ENCODE measurements around the gene NSRP1. TPM values are rescaled to one million over a fixed set of nuclear protein-coding genes. Genes with fewer than 3 reads are reported as not detected.

The NSRP1 gene
- total RNA-seq, 1 experiment from 2014 or later = 34.3 TPM

GRCh38 chr17:30164531-30164930 is 47.9 kb downstream of the NSRP1 start:
- Histone ChIP-seq H3K27me3 (ENCODE audit: insufficient read depth, low read depth) (no peaks in the 10 kb centered on the region), H3K4me1 (replicated peaks; ENCODE audit: insufficient read depth) (no peaks in the 10 kb centered on the region), H3K4me2 (no peak overlapping the region), H4K20me1 (ENCODE audit: insufficient read depth) (peaks cover 20% of the 10 kb centered on the region), H3K27ac (no peak overlapping the region), H3K36me3 (ENCODE audit: low read depth) (peaks cover 10% of the 10 kb centered on the region; the same call in 1 of the 2 replicates), H2AFZ (no peak overlapping the region), H3K9me3 (ENCODE audit: insufficient read depth, low read depth) (no peaks in the 10 kb centered on the region), H3K79me2 (ENCODE audit: low read depth) (peaks cover 44% of the 10 kb centered on the region), H3K4me3 (no peak overlapping the region), H3F3A (ENCODE audit: insufficient read depth, low read depth) (peaks cover 8% of the 10 kb centered on the region), H3K9me2 (ENCODE audit: insufficient read depth) (no peaks in the 10 kb centered on the region)
- intact Hi-C loops (cut with micrococcal nuclease; ENCODE audit: unreplicated experiment) = no loop called here
- TF ChIP-seq EZH2 (IDR thresholded peaks at IDR 0.05; ENCODE audit: low read depth) (no peak), CTCF (conservative IDR thresholded peaks at IDR 0.05) (no peak)
- CTCF ChIA-PET = no interaction called here
- no TSS peak for BruUV-seq (replicated peaks)
- DNase-seq = no peak
- POLR2A ChIA-PET (ENCODE audit: unreplicated experiment) = no interaction called here

GRCh38 chr17:30165147-30165546 is 48.5 kb downstream of the NSRP1 start:
- Histone ChIP-seq H3K27ac (no peak overlapping the region), H3K27me3 (ENCODE audit: insufficient read depth, low read depth) (no peaks in the 10 kb centered on the region), H3K4me1 (replicated peaks; ENCODE audit: insufficient read depth) (peaks cover 2% of the 10 kb centered on the region), H4K20me1 (ENCODE audit: insufficient read depth) (peaks cover 22% of the 10 kb centered on the region), H3K4me2 (no peak overlapping the region), H3K9me2 (ENCODE audit: insufficient read depth) (no peaks in the 10 kb centered on the region), H2AFZ (no peak overlapping the region), H3K9me3 (ENCODE audit: insufficient read depth, low read depth) (no peaks in the 10 kb centered on the region), H3K4me3 (no peak overlapping the region), H3K79me2 (ENCODE audit: low read depth) (peaks cover 41% of the 10 kb centered on the region), H3K36me3 (ENCODE audit: low read depth) (peaks cover 10% of the 10 kb centered on the region), H3F3A (ENCODE audit: insufficient read depth, low read depth) (peaks cover 11% of the 10 kb centered on the region)
- no peak for DNase-seq
- ChIA-PET POLR2A (ENCODE audit: unreplicated experiment) (no interaction called here), CTCF (no interaction called here)
- TF ChIP-seq EZH2 (IDR thresholded peaks at IDR 0.05; ENCODE audit: low read depth) (no peak), CTCF (conservative IDR thresholded peaks at IDR 0.05) (no peak)
- BruUV-seq (replicated peaks) = no TSS peak
- intact Hi-C loops (cut with micrococcal nuclease; ENCODE audit: unreplicated experiment) = no loop called here

GRCh38 chr17:30165960-30166359 is 49.3 kb downstream of the NSRP1 start:
- CTCF ChIA-PET = no interaction called here
- peaks cover 34% of the 10 kb centered on the region for H3K79me2 ChIP-seq (ENCODE audit: low read depth)

More at GRCh38 chr17:30165960-30166359, 49.3 kb downstream of the NSRP1 start:
- no peak for DNase-seq
- no peak for TF ChIP-seq EZH2 (IDR thresholded peaks at IDR 0.05; ENCODE audit: low read depth)
- no peak for TF ChIP-seq CTCF (conservative IDR thresholded peaks at IDR 0.05)
- Histone ChIP-seq H3K4me1 (replicated peaks; ENCODE audit: insufficient read depth) (peaks cover 10% of the 10 kb centered on the region), H3K36me3 (ENCODE audit: low read depth) (peaks cover 10% of the 10 kb centered on the region), H4K20me1 (ENCODE audit: insufficient read depth) (peaks cover 21% of the 10 kb centered on the region), H3F3A (ENCODE audit: insufficient read depth, low read depth) (peaks cover 15% of the 10 kb centered on the region), H3K27ac (no peak overlapping the region; the same call in 1 of the 2 replicates), H3K27me3 (ENCODE audit: insufficient read depth, low read depth) (no peaks in the 10 kb centered on the region), H2AFZ (no peak overlapping the region), H3K9me2 (ENCODE audit: insufficient read depth) (no peaks in the 10 kb centered on the region), H3K4me3 (no peak overlapping the region), H3K9me3 (ENCODE audit: insufficient read depth, low read depth) (no peaks in the 10 kb centered on the region), H3K4me2 (no peak overlapping the region)
- POLR2A ChIA-PET (ENCODE audit: unreplicated experiment) = no interaction called here
- BruUV-seq (replicated peaks) = no TSS peak
- intact Hi-C loops (cut with micrococcal nuclease; ENCODE audit: unreplicated experiment) = no loop called here
